Head of caudate nucleus (tissue), 42 donors: ENCODE measurements around the gene RAB4A.
"Not testable (repeated sequence)": the region's sequence is repeated elsewhere in the genome, so short reads cannot be mapped to it uniquely, and the experiment has no call there.

Experiments
- DNase-seq, 42 donors: peaks; one replicate each; pipeline versions ENCODE4 v3.0.0 to v3.0.0-alpha.2; 2020 to 2021; ENCODE audit warnings: mixed read lengths in 7 of 42
- intact Hi-C: fragments of 100-400 bp; cut with DNase I; formaldehyde crosslinking; loops from one replicate; pipeline ENCODE4 v1.15.0; 2022

RAB4A gene

DNA sequence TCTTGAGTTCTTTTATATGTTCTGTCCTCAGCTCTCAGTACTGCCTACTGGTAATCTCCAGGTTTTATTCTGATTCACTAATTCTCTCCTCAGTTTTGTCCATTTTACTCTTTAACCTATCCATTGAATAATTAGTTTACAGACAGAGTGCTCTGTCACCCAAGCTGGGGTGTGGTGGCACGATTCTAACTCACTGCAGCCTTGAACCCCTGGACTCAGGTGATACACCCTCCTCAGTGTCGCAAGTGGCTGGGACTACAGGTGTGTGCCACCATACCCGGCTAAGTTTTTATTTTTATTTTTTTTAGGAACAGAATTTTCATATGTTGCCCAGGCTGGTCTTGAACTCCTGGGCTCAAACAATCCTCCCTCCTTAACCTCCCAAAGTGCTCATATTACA lies 14.0 kb downstream of the RAB4A start:
- intact Hi-C loops = no loop called here
- no peak for DNase-seq

DNA sequence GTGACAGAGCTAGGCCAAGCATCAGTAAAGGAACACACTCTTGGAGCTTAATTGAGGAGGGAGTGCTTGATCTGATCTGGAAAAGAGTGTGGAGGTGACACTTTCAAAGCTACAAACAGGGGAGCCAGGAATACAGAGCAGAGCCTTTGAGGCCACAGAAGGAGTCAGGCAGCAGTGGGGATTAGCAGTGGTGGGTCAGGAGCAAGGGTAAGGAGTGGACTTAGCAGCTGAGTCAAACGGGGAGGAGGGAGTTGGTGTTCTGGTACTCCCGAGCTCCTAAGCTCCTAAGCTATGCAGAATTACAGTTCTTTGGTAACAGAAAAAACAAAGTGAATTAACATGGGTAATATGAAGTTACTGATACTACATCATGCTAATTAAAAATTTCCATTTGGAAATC lies 14.5 kb downstream of the RAB4A start:
- intact Hi-C loops = no loop called here
- no peak for DNase-seq

DNA sequence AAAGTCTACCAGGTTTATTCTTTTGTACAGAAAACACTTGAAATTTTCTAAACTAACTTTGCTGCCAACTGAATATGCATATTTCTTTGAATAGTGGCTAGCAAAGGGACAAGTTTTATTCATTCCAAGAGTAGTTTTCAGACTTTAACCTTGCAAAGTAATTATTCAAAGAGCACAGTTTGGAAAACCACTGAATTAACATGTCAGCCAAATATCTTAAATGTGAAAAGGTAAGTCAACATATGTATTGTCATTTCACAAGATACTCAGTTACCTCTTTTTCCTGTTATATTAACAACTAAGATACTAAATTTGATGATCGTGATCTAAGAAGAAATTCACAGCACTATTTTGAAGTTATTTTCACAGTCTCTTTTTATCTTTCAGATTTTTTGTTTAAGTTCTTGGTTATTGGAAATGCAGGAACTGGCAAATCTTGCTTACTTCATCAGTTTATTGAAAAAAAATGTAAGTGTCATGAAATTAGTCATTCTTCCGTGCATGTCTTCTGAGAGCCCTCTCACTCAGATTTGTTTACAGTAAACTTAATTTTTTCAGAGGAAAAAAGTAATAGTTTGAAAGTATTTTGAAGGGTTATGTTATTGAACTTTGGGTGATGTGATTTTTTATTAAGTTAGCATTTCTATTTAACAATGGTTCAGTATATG lies 15.3 kb downstream of the RAB4A start:
- no peak for DNase-seq
- intact Hi-C loops = no loop called here

DNA sequence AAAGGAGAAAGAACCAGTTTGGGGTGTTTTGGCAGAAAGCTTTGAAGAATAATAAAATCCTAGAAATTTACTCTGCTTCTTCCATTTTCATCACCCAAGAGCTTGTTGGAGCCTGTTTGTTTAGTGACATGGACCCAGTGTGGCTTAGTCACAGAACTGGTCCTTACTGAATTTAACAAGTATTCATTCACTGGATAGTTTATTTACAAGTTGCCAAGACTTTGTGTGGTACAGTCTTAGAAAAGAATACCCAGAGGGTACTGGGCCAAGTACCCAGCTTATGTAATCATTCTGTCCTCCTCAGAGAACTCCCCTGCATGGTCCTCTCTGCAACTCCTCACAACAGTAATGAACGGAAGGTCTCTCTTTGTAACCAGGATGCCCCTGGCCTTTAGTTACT lies 16.4 kb downstream of the RAB4A start:
- DNase-seq = peak in 4 of 42 donors; percentile 20 to 59 (median 42)
- intact Hi-C loops = no loop called here

DNA sequence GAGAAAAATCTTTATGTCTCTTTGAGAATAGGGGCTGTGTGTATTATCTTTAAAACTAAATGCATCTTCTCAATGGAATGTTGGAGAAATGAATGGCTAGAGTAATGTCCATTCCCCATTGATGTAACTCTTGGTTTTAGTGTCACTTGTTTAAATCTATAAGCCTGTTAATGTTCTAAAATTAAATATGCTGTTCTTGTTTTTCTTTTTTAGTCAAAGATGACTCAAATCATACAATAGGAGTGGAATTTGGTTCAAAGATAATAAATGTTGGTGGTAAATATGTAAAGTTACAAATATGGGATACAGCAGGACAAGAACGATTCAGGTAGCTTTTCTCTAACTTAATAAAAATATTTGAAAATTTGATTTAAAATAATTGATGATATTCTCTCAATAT lies 17.6 kb downstream of the RAB4A start:
- intact Hi-C loops = no loop called here

DNA sequence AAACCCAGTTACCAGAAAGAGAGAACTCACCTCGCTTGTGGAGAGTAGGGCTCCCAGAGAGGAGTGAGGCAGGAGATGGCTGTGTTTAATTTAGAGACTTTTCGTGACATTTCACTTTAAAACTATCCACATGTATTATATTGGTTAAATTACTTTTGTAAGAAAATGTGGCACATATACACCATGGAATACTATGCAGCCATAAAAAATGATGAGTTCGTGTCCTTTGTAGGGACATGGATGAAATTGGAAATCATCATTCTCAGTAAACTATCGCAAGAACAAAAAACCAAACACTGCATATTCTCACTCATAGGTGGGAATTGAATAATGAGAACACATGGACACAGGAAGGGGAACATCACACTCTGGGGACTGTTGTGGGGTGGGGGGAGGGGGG lies 20.8 kb downstream of the RAB4A start:
- intact Hi-C loops, DNase-seq: not testable (repeated sequence)

More for the DNA sequence above, 17.6 kb downstream of the RAB4A start:
- no peak for DNase-seq

DNA sequence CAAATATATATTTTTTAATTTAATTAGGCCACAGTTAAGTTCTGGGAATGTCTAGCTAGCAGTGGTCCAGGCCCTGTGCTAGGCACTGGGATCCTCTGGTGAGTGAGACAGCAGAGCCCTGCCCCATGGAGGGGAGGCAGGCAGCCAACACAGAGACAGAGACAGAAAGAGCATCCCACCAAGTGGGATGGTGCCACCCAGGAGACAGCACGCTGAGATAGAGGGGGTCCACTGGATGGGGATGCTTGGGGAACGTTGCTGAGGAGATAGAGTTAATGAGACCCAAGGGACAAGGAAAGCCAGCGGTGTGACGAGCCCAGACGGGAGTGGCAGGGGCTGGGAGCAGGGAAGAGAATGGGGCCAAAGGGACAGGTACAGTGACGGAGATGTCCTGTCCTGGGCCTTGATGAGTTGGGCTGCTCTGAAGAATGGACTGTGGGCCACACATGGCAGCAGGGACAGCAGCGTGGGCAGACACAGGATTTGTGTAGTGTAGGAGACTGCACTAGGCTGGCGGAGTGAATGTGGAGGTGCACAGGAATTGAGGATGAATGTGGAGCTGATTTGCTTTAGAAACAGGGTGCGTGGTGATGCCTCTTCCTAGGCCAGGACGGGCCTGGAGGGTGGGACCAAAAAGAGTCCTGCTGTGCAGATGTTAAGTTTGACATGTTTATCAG lies 22.8 kb downstream of the RAB4A start:
- intact Hi-C loops = no loop called here
- DNase-seq = no peak

DNA sequence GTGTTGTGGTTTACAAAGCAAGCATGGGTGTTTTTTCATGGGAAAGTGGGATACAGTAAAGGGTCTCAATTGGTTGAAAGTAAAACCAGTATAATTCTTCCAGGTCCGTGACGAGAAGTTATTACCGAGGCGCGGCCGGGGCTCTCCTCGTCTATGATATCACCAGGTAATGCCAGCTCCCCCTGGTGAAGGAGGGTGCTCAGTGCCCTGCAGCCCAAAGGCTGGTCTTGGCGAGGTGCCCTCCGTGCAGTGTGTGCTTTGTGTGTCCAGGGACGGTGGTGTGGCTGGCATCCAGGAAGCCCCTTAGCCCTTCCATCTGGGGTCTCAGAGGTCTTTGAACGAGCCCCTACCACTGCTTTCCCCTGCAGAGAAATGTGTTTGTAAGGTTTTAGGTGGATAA lies 24.8 kb downstream of the RAB4A start:
- DNase-seq = no peak
- intact Hi-C loops = no loop called here

DNA sequence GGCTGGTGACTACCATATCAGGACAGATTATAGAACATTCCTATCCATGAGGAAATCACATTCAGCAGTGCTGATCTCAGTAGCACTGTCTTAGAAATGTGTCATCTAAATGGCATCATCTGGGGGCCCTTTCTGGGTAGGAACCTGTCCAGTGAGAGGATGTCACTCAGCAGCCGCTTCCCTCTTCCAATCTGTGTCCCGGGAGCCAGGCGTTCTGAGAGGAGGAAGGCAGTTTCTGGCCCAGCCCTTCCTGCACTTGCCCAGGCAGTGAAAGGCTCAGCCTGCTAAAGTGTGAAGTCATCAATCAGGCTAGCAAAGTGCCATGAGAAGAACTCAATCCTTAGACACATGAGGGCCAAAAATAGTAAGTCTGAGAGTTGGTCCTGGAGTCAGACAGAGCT lies 25.6 kb downstream of the RAB4A start:
- peak in 2 of 42 donors; percentile 19 to 46 for DNase-seq
- intact Hi-C loops = no loop called here

DNA sequence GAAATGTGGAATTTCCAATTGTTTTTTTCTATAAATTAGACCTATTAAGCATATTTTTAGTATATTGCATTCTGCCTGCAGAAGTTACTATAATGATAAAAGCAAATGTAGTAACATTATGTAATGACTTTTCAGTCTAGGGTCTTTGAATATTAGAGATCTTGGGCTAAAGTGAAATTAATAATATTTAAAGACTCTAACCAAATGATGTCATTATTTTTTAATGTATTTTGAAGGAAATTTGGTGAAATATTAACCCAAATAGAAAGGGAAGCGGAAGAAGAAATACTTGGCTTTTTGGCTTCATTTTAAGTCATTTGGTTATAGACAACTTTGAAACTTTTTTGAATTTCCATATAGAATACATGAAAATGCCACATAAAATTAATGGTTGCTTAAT lies 26.8 kb downstream of the RAB4A start:
- intact Hi-C loops = no loop called here
- DNase-seq = no peak

DNA sequence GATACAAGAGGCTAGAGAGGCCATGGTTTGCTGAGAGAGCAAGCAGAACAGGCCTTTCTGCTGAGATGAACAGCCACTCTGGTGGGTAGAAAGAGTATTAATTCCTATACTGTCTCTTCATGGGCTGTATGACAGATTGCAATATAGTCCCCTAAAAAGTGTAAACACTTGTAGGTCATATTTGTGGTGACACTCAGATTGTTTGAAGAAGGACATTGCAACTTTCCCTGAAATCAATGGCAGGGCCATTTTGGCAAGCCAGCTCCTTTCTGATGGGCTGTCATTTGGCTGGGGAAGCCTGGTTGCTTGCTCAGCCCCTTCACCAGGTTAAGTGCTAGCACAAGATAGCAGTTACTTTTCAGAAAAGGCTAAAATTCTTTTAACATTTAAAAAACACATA lies 27.5 kb downstream of the RAB4A start:
- intact Hi-C loops = no loop called here
- DNase-seq = no peak

DNA sequence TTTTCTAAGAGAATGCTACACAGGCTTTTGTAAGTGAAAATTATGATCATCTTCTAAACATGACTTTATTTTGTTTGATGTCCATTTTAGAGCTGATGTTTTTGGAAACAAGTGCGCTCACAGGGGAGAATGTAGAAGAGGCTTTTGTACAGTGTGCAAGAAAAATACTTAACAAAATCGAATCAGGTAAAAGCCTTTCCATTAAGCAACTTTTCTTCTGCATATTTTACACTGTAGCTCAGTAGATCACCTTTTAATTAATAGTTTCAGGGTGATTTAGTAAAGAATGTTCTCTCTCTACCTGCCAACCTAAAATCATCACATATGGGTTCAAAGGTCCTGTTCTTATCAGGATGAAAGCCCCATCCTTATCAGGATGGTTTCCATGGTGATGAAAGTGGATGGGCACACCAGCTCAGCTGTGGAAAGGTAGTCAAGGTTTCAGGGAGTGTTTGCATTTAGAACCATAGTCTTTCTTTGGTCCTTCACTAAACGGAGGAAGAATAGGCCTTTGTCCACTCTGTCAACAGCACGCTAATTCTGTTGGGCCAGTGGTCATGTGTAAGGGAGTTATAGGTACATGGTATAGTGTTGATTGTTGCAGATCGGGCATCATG lies 28.1 kb downstream of the RAB4A start:
- DNase-seq = no peak
- intact Hi-C loops = no loop called here

DNA sequence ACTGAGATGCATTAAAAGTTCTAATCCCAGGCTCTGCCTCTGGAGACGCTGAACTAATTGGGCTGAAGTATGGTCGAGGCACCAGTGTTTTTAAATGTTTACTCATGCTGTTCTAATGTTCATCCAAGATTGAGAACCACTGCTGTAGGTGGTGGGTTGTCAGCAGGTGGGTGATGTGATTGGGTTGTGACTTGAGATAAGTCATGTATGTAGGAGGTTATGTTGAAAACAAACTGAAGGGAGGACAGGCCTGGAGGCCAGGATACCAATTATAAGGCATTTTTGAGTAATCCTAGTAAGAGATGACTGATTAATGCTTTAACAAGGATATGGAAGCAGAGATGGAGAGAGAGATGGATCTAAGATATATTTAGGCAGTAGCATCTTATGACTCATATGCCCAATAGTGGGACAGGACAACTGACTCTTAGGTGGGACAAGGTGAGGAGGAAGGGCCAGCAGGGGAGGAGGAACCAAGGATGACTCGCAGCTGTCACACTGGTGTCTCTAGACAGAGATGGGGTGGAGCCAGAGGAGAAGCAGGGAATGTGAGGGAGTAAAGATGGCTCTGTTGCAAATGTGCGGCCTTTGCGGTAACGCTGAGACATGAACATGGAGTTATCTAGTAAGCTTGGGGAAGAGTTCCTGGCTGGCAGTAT lies 29.3 kb downstream of the RAB4A start:
- intact Hi-C loops = no loop called here
- no peak for DNase-seq

DNA sequence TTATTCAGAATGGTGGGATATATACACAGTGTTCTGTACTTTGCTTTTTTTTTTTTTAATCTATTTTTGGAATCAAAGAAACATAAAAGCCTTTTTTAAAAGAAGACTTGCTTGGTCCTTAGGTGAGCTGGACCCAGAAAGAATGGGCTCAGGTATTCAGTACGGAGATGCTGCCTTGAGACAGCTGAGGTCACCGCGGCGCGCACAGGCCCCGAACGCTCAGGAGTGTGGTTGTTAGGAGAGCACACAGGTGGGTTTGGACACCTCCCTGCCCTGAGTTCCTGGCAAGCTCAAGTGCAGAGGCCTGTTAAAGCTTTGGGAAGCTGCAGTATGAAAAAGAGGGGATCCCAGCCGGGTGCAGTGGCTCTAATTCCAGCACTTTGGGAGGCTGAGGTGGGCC lies 31.8 kb downstream of the RAB4A start:
- DNase-seq = no peak
- intact Hi-C loops = no loop called here

DNA sequence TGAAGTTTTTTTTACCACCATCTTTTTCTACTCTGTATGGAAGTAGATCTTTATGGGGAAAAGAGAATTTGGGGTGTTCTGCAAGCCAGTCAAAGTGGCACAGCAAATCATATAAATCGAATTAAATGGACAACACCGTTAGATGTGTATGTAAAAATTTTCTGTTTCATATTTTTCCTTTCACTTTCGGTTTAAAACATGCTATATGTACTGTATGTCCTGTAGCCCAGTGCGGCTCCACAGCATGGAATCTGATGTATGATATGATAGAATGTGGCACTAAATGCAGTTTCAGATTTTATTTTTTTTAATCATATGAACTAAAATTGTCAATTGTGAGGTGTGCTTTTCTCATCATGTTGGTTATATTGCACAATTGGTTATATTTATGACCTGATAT lies 32.9 kb downstream of the RAB4A start:
- no peak for DNase-seq
- intact Hi-C loops = no loop called here

DNA sequence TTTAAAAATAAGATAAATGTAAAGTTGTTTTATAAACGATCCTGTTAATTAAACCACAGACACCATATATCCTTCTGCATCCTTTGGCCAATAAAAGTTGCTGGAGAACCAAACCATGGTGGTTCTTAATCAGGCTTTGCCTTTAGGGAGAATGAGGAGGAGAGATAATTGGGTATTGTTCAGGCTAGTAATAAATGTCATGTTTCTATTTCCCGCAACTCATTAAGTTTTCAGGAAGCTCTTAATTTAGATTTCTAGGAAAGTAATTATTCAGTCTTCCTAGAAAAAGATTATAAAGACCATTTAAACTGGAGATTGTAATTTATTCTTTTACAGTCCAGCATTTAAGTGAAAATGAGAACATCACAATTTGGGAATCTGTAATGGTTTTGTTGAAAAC lies 34.5 kb downstream of the RAB4A start:
- no peak for DNase-seq
- intact Hi-C loops = no loop called here

DNA sequence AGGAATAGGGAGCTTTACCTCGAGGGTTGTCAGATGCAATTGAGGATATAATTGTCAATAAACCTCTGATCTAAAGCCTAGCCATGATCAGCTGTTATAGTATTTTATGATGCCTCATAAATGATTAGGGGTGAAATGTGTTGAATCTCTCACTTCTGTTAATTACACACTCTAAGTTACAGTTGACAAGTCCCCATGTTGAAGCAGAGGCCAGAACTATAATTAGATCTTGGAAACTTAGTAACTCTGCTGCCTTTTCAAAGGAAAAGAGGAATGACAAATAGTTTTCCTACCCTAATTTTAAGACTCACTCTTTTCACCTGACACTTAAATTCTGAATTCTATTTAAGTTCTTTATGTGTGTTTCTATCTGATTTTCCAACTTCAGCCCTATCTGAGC lies 38.2 kb downstream of the RAB4A start:
- intact Hi-C loops = no loop called here
- DNase-seq = no peak

DNA sequence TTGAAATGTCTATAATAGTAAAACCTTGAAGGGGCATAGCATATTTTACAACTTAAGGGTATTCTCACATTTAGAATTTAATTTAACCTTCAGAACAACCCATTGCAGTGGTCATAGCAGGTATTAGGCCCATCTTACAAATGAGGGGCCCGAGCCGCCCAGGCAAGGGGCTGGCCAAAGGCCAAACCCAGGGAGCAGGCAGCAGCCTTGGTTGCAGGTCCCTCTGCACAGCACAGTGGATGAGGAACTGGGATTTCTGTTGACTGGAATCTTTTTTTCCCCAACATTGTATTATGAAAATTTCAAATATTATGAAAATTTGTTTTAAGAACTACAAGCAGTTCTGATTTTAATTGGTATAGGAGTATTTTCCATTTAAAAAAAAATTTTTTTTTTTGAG lies 38.8 kb downstream of the RAB4A start:
- no peak for DNase-seq
- intact Hi-C loops = no loop called here

DNA sequence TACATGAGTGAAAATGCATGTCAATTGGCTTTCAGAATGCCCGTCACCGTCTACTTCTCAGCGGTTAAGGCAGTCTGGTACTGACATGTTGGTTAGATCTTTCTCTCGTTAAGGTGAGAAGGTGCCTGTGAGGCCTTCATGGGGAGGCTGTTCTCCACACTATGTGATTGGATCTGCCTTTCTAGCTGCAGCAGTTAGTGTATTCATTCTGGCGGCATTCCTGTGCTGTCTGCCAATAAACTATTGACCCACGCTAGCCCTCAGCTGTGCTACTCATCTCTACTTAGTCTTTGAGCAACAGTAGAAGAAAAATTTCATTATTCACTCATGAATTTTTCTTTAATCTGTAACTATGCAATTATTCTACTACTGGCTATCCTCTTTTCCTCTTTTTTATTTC lies 39.9 kb downstream of the RAB4A start:
- intact Hi-C loops = no loop called here
- DNase-seq = no peak

DNA sequence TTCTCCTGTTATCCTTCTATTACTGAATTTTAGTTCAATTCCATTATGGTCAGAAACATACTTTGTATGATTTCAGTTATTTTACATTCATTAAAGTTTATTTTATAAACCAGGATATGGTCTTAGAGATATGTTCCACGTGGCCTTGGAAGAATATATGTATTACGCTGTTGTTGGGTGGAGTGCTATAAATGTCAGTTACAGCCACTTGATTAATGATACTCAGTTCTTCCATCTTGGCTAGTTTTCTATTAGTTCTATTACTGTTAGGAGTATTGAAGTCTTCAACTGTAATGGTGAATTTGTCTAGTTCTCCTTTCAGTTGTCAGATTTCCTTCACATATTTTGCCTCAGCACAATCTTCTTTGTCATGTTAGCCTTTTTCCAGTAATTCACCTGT lies 45.3 kb downstream of the RAB4A start:
- no peak for DNase-seq
- intact Hi-C loops = no loop called here
